ENCODE data around the gene HAGH. TPM values are rescaled to one million over a fixed set of nuclear protein-coding genes. Genes with fewer than 3 reads are reported as not detected.

HAGH gene
- total RNA-seq, 6 donors from 2014 or later = 84.5 to 251 (median 122) TPM

- ATAC-seq (ENCODE audit: low FRiP score in 2 of 2) (peak in 1 of 2 donors; percentile 22), DNase-seq (peak; percentile 40 to 91)
- peaks cover 31 to 52% (median 37%) of the 10 kb centered on the region in 4 donors for H3K4me1 ChIP-seq
- WGBS, 2 donors = 14 to 22% methylated on average over 10 to 53 of the region's 81 CpGs
- H3K27ac ChIP-seq = peak overlapping the region; percentile 89 to 98 (median 94)
- no peak for TF ChIP-seq EP300 (IDR thresholded peaks at IDR 0.05)
- peak in 1 of 2 donors; percentile 22 for TF ChIP-seq POLR2AphosphoS5 (IDR thresholded peaks at IDR 0.05)
- H3K27me3 ChIP-seq = no peaks in the 10 kb centered on the region
- peaks cover 10 to 51% (median 37%) of the 10 kb centered on the region in 4 donors for H3K36me3 ChIP-seq
- H3K4me3 ChIP-seq = peak overlapping the region; percentile 74 to 99 (median 98)
- no peaks in the 10 kb centered on the region for H3K9me3 ChIP-seq
Observed at GRCh38 chr16:1770328-1771187, 56.1 kb downstream of the HAGH start.

- Histone ChIP-seq H3K4me1 (peaks cover 28 to 45% (median 32%) of the 10 kb centered on the region in 4 donors), H3K27me3 (no peaks in the 10 kb centered on the region), H3K27ac (peak overlapping the region; percentile 89 to 98 (median 94)), H3K4me3 (peak overlapping the region in 2 of 4 donors; percentile 74 to 96), H3K9me3 (no peaks in the 10 kb centered on the region), H3K36me3 (peaks cover 14 to 52% (median 40%) of the 10 kb centered on the region in 4 donors)
- no peak for TF ChIP-seq POLR2A (IDR thresholded peaks at IDR 0.05)
- no peak for TF ChIP-seq POLR2AphosphoS5 (IDR thresholded peaks at IDR 0.05)
- TF ChIP-seq, protein P1, sequence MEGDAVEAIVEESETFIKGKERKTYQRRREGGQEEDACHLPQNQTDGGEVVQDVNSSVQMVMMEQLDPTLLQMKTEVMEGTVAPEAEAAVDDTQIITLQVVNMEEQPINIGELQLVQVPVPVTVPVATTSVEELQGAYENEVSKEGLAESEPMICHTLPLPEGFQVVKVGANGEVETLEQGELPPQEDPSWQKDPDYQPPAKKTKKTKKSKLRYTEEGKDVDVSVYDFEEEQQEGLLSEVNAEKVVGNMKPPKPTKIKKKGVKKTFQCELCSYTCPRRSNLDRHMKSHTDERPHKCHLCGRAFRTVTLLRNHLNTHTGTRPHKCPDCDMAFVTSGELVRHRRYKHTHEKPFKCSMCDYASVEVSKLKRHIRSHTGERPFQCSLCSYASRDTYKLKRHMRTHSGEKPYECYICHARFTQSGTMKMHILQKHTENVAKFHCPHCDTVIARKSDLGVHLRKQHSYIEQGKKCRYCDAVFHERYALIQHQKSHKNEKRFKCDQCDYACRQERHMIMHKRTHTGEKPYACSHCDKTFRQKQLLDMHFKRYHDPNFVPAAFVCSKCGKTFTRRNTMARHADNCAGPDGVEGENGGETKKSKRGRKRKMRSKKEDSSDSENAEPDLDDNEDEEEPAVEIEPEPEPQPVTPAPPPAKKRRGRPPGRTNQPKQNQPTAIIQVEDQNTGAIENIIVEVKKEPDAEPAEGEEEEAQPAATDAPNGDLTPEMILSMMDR (IDR thresholded peaks at IDR 0.05) = no peak
- no peak for TF ChIP-seq EP300 (IDR thresholded peaks at IDR 0.05)
- WGBS, 2 donors = 83 to 89% methylated on average over 8 to 15 of the region's 27 CpGs
- DNase-seq = peak in 1 of 2 donors; percentile 83
- no peak for ATAC-seq (ENCODE audit: low FRiP score in 2 of 2)
Observed at GRCh38 chr16:1769402-1770300, 57.0 kb downstream of the HAGH start.

GRCh38 chr16:1768767-1769401 is 57.7 kb downstream of the HAGH start:
- Histone ChIP-seq H3K27ac (peak overlapping the region in 1 of 4 donors; percentile 48), H3K36me3 (peaks cover 14 to 59% (median 48%) of the 10 kb centered on the region in 4 donors), H3K9me3 (no peaks in the 10 kb centered on the region), H3K4me3 (no peak overlapping the region), H3K4me1 (peaks cover 20 to 38% (median 25%) of the 10 kb centered on the region in 4 donors), H3K27me3 (no peaks in the 10 kb centered on the region)
- WGBS, 2 donors = 79% methylated on average over 17 of the region's 26 CpGs
- ATAC-seq (ENCODE audit: low FRiP score in 2 of 2) (no peak), DNase-seq (peak in 1 of 2 donors; percentile 85)
- TF ChIP-seq EP300 (IDR thresholded peaks at IDR 0.05) = no peak
- no peak for TF ChIP-seq POLR2A (IDR thresholded peaks at IDR 0.05)
- TF ChIP-seq POLR2AphosphoS5 (IDR thresholded peaks at IDR 0.05) = no peak
- TF ChIP-seq, protein P1 (IDR thresholded peaks at IDR 0.05) = no peak

DNA sequence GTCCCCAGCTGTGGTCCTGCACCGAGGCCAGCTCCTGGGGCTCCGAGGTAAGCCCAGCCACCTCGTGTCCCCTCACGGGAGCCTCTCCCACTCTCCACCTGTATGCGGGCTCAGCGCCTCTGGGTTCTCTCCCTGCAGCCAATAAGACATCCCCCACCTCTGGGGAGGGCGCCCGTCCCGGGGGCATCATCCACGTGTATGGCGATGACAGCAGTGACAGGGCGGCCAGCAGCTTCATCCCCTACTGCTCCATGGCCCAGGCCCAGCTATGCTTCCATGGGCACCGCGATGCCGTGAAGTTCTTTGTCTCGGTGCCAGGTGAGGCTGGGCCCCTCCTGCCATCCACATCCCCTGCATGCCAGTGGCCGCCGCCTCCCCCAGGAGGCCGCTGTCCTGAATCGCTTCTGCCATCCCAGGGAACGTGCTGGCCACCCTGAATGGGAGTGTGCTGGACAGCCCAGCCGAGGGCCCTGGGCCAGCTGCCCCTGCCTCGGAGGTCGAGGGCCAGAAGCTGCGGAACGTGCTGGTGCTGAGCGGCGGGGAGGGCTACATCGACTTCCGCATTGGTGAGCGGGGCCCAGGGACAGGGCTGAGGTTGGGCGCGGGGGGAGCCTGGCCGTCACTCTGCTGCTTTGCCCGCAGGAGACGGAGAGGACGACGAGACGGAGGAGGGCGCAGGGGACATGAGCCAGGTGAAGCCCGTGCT is 58.4 kb downstream of the HAGH start:
- DNase-seq (peak in 1 of 2 donors; percentile 79), ATAC-seq (ENCODE audit: low FRiP score in 2 of 2) (no peak)
- H3K4me3 ChIP-seq = no peak overlapping the region
- H3K4me1 ChIP-seq = peaks cover 18 to 33% (median 20%) of the 10 kb centered on the region in 4 donors
- no peaks in the 10 kb centered on the region for H3K9me3 ChIP-seq
- no peak for TF ChIP-seq POLR2AphosphoS5 (IDR thresholded peaks at IDR 0.05)
- TF ChIP-seq, protein P1 (IDR thresholded peaks at IDR 0.05) = no peak
- no peak for TF ChIP-seq POLR2A (IDR thresholded peaks at IDR 0.05)
- no peak for TF ChIP-seq EP300 (IDR thresholded peaks at IDR 0.05)
- no peaks in the 10 kb centered on the region for H3K27me3 ChIP-seq
- peaks cover 17 to 66% (median 54%) of the 10 kb centered on the region in 4 donors for H3K36me3 ChIP-seq
- WGBS, 2 donors = 87 to 91% methylated on average over 21 to 41 of the region's 41 CpGs
- no peak overlapping the region for H3K27ac ChIP-seq

Data from upper lobe of left lung (tissue), 6 donors.